ENCODE measurements around the gene FASN. TPM values are rescaled to one million over a fixed set of nuclear protein-coding genes. Genes with fewer than 3 reads are reported as not detected.

FASN gene
- total RNA-seq, 1 experiment from 2014 or later, result 956 TPM

DNA sequence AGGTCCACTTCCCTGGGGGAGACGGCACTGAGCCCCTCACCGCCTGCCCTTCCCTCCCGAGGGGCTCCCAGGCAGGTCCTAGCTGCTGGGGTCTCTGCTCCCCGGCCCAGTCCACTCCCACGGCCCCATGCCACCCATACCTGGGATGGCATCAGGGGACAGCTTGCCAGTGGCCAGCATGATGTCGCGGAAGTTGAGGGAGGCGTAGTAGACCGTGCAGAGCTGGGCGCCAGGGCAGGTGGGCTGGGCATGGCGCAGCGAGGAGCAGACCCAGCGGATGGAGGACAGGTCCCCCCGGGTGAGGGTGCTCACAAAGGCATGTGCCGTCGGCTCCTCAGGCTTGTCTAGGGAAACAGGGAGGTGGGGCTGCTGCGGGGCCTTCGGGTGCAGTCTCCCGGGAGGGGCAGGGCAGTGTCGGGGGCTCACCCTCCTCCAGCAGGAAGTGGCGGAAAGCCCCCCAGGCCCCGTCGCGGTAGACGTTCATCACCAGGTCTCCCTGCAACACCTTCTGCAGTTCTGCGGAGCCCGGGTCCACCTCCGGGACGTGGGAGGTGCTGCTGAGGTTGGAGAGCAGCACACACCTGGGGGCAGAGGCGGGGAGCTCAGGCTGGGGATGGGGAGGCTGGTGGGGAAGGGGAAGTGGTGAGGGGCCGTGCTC, 13.5 kb downstream of the FASN start:
- CTCF ChIA-PET, result no interaction called here

DNA sequence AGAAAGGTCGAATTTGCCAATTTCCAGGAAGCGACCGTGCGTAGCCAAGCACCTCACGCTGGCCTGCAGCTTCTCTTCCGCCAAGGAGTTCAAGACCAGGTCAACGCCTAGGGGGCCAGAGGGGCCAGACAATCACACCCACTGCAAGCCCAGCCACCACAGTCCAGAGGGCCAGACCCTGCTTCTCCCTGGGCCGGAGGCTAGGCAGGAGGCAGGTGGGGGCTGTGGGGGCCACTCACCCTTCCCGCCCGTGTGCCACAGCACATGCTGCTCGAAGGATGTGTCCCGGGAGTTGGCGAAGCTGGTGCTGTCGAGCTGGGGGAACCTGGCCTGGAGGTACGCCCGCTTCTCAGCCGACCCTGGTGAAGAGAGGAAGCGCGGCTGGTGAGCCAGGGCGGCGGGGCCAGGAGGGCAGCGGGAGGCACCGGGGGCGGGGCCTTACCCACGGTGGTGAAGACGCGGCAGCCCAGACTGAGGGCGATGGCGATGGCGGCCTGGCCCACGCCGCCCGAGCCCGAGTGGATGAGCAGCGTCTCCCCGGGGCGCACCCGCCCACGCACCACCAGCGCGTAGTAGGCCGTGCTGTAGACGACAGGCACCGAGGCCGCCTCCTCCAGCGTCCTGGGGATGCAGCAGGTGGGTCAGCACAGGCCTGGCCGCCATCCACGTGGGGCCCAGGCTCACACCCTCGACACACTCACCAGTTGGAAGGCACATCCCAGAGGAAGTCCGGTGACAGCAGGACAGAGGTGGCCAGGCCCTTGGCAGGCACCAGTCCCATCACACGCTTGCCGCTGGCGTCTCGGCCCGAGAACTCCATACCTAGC, 14.3 kb downstream of the FASN start:
- ChIA-PET CTCF (no interaction called here), POLR2A (no interaction called here)
- ATAC-seq, result no peak
- TF ChIP-seq, protein P1, sequence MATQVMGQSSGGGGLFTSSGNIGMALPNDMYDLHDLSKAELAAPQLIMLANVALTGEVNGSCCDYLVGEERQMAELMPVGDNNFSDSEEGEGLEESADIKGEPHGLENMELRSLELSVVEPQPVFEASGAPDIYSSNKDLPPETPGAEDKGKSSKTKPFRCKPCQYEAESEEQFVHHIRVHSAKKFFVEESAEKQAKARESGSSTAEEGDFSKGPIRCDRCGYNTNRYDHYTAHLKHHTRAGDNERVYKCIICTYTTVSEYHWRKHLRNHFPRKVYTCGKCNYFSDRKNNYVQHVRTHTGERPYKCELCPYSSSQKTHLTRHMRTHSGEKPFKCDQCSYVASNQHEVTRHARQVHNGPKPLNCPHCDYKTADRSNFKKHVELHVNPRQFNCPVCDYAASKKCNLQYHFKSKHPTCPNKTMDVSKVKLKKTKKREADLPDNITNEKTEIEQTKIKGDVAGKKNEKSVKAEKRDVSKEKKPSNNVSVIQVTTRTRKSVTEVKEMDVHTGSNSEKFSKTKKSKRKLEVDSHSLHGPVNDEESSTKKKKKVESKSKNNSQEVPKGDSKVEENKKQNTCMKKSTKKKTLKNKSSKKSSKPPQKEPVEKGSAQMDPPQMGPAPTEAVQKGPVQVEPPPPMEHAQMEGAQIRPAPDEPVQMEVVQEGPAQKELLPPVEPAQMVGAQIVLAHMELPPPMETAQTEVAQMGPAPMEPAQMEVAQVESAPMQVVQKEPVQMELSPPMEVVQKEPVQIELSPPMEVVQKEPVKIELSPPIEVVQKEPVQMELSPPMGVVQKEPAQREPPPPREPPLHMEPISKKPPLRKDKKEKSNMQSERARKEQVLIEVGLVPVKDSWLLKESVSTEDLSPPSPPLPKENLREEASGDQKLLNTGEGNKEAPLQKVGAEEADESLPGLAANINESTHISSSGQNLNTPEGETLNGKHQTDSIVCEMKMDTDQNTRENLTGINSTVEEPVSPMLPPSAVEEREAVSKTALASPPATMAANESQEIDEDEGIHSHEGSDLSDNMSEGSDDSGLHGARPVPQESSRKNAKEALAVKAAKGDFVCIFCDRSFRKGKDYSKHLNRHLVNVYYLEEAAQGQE (IDR thresholded peaks at IDR 0.05; ENCODE audit: insufficient read depth in 1 of 2, low read depth in 2 of 2, low read length in 1 of 2), result no peak
- TF ChIP-seq SIN3A (IDR thresholded peaks at IDR 0.05; ENCODE audit: borderline replicate concordance, insufficient read depth, low read depth, low read length), result no peak
- TF ChIP-seq, protein P2, sequence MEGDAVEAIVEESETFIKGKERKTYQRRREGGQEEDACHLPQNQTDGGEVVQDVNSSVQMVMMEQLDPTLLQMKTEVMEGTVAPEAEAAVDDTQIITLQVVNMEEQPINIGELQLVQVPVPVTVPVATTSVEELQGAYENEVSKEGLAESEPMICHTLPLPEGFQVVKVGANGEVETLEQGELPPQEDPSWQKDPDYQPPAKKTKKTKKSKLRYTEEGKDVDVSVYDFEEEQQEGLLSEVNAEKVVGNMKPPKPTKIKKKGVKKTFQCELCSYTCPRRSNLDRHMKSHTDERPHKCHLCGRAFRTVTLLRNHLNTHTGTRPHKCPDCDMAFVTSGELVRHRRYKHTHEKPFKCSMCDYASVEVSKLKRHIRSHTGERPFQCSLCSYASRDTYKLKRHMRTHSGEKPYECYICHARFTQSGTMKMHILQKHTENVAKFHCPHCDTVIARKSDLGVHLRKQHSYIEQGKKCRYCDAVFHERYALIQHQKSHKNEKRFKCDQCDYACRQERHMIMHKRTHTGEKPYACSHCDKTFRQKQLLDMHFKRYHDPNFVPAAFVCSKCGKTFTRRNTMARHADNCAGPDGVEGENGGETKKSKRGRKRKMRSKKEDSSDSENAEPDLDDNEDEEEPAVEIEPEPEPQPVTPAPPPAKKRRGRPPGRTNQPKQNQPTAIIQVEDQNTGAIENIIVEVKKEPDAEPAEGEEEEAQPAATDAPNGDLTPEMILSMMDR (IDR thresholded peaks at IDR 0.05), result no peak
- TF ChIP-seq POLR2AphosphoS5 (IDR thresholded peaks at IDR 0.05; ENCODE audit: low read depth, low read length), result no peak
- no peak for TF ChIP-seq TCF7L2 (IDR thresholded peaks at IDR 0.05; ENCODE audit: low read depth, low read length)
- in situ Hi-C loops (cut with HindIII; ENCODE audit: low pct_unique_long_range_greater_than_20kb, low sequenced_read_pairs), result no loop called here
- no TSS peak for BruUV-seq (replicated peaks)
- peaks cover 17% of the 10 kb centered on the region for H3K36me3 ChIP-seq (ENCODE audit: control insufficient read depth, insufficient read depth, low read length)
- no peak overlapping the region for H3K27ac ChIP-seq (ENCODE audit: low read length)
- peaks cover 5% of the 10 kb centered on the region for H3K4me1 ChIP-seq (ENCODE audit: control insufficient read depth, insufficient read depth, low read length)
- no peak for DNase-seq (ENCODE audit: low read depth, low spot score)
- H3K27me3 ChIP-seq (ENCODE audit: control insufficient read depth, insufficient read depth, low read length), result no peaks in the 10 kb centered on the region
- intact Hi-C loops (cut with micrococcal nuclease; ENCODE audit: unreplicated experiment), result no loop called here
- no peaks in the 10 kb centered on the region for H3K9me3 ChIP-seq (ENCODE audit: control insufficient read depth, insufficient read depth, low read depth, low read length)
- H3K4me3 ChIP-seq (ENCODE audit: low read depth in 2 of 2, low read length in 2 of 2), result no peak overlapping the region

More for the DNA sequence above, 13.5 kb downstream of the FASN start:
- DNase-seq (ENCODE audit: low read depth, low spot score) (no peak), ATAC-seq (no peak)
- Histone ChIP-seq H3K4me3 (ENCODE audit: low read depth in 2 of 2, low read length in 2 of 2) (no peak overlapping the region), H3K27ac (ENCODE audit: low read length) (no peak overlapping the region), H3K9me3 (ENCODE audit: control insufficient read depth, insufficient read depth, low read depth, low read length) (no peaks in the 10 kb centered on the region), H3K36me3 (ENCODE audit: control insufficient read depth, insufficient read depth, low read length) (peaks cover 21% of the 10 kb centered on the region), H3K27me3 (ENCODE audit: control insufficient read depth, insufficient read depth, low read length) (no peaks in the 10 kb centered on the region), H3K4me1 (ENCODE audit: control insufficient read depth, insufficient read depth, low read length) (peaks cover 5% of the 10 kb centered on the region)
- TF ChIP-seq SIN3A (IDR thresholded peaks at IDR 0.05; ENCODE audit: borderline replicate concordance, insufficient read depth, low read depth, low read length) (no peak), POLR2AphosphoS5 (IDR thresholded peaks at IDR 0.05; ENCODE audit: low read depth, low read length) (no peak; the same call in 1 of the 2 replicates), TCF7L2 (IDR thresholded peaks at IDR 0.05; ENCODE audit: low read depth, low read length) (no peak)
- TF ChIP-seq, protein P1 (IDR thresholded peaks at IDR 0.05; ENCODE audit: insufficient read depth in 1 of 2, low read depth in 2 of 2, low read length in 1 of 2), result no peak
- TF ChIP-seq, protein P2 (IDR thresholded peaks at IDR 0.05), result no peak
- in situ Hi-C loops (cut with HindIII; ENCODE audit: low pct_unique_long_range_greater_than_20kb, low sequenced_read_pairs), result no loop called here
- no TSS peak for BruUV-seq (replicated peaks)
- POLR2A ChIA-PET, result no interaction called here
- intact Hi-C loops (cut with micrococcal nuclease; ENCODE audit: unreplicated experiment), result no loop called here

Measured in Panc1 (cell line).